Breast epithelium (tissue), 4 donors: ENCODE results near the gene UBE4A. TPM values are rescaled to one million over a fixed set of nuclear protein-coding genes. Genes with fewer than 3 reads are reported as not detected.

ENCODE experiments used
- DNase-seq, 2 donors: peaks; one replicate each; pipeline ENCODE4 v3.0.0-alpha.2; 2019; ENCODE audit warnings: low spot score in 2 of 2
- H3K27ac ChIP-seq, 2 donors: fragments of 200-600 bp; sonication (generic) in 1 of 2; one replicate each; pipeline ENCODE4 v1.5.1; 2016 to 2019; ENCODE audit warnings: mild to moderate bottlenecking in 1 of 2
- H3K27me3 ChIP-seq, 2 donors: fragments of 200-600 bp; sonication (generic) in 1 of 2; one replicate each; pipeline versions ENCODE4 v1.5.1 to v1.6.0; 2017 to 2019; ENCODE audit warnings: control low read depth in 1 of 2, mild to moderate bottlenecking in 1 of 2
- H3K36me3 ChIP-seq: fragments of 200-600 bp; one replicate; pipeline ENCODE4 v1.5.1; 2019
- H3K4me1 ChIP-seq, 2 donors: fragments of 200-600 bp; sonication (generic); one replicate each; pipeline ENCODE4 v1.5.1; 2016 to 2019; ENCODE audit warnings: control low read depth in 1 of 2
- H3K4me3 ChIP-seq, 3 donors: fragments of 200-600 bp; sonication (generic); 1 replicate in 2 of 3; 2 replicates in 1 of 3; pipeline ENCODE4 v1.5.1; 2016 to 2019; ENCODE audit warnings: mild to moderate bottlenecking in 3 of 3, moderate library complexity in 2 of 3
- H3K9me3 ChIP-seq, 2 donors: fragments of 200-600 bp; sonication (generic) in 1 of 2; one replicate each; pipeline ENCODE4 v1.5.1; 2016 to 2019; ENCODE audit warnings: control low read depth in 1 of 2
- CTCF ChIP-seq, 3 donors: fragments of 450-650 bp; IDR thresholded peaks; one replicate each; pipeline ENCODE4 v1.5.1; 2016 to 2017; ENCODE audit warnings: antibody characterized with exemption in 3 of 3, mild to moderate bottlenecking in 3 of 3, moderate library complexity in 3 of 3
- POLR2A ChIP-seq: fragments of 450-650 bp; IDR thresholded peaks from one replicate; pipeline ENCODE4 v1.6.1; 2016; ENCODE audit warnings: antibody characterized with exemption, mild to moderate bottlenecking, moderate library complexity
- POLR2AphosphoS5 ChIP-seq, 3 donors: sonication (generic); formaldehyde crosslinking; IDR thresholded peaks; one replicate each; pipeline ENCODE4 v1.6.1; 2017; ENCODE audit warnings: antibody characterized with exemption in 3 of 3
- intact Hi-C: fragments of 100-400 bp; cut with DNase I; formaldehyde crosslinking; loops from one replicate; pipeline ENCODE4 v1.15.1; 2023; ENCODE audit warnings: low total_unique reads
- total RNA-seq, 3 donors: library from RNA; depleted of rRNA; stranded (reverse); fragments of >200 nt; gene quantifications; one replicate each; pipeline ENCODE4 v1.1.0, GENCODE V29; 2016

UBE4A gene
- total RNA-seq, 3 donors from 2014 or later: 39.0 to 51.5 (median 51.5) TPM

GRCh38 chr11:118417801-118418200, 58.4 kb downstream of the UBE4A start:
- Histone ChIP-seq H3K4me3 (no peak overlapping the region), H3K27ac (no peak overlapping the region), H3K27me3 (no peaks in the 10 kb centered on the region), H3K4me1 (no peaks in the 10 kb centered on the region), H3K36me3 (no peaks in the 10 kb centered on the region), H3K9me3 (no peaks in the 10 kb centered on the region)
- DNase-seq: no peak
- TF ChIP-seq CTCF (IDR thresholded peaks at IDR 0.05): no peak
- no peak for TF ChIP-seq POLR2AphosphoS5 (IDR thresholded peaks at IDR 0.05)
- no peak for TF ChIP-seq POLR2A
- intact Hi-C loops: no loop called here

- no peak for TF ChIP-seq CTCF (IDR thresholded peaks at IDR 0.05)
- no peak for TF ChIP-seq POLR2A
- TF ChIP-seq POLR2AphosphoS5 (IDR thresholded peaks at IDR 0.05): no peak
- H3K36me3 ChIP-seq: no peaks in the 10 kb centered on the region
- no peaks in the 10 kb centered on the region for H3K4me1 ChIP-seq
- intact Hi-C loops: no loop called here
- H3K27ac ChIP-seq: no peak overlapping the region
- no peak overlapping the region for H3K4me3 ChIP-seq
- DNase-seq: no peak
- H3K27me3 ChIP-seq: no peaks in the 10 kb centered on the region
- H3K9me3 ChIP-seq: no peaks in the 10 kb centered on the region
Observed at GRCh38 chr11:118418766-118419165, 59.4 kb downstream of the UBE4A start.

- intact Hi-C loops: no loop called here
- Histone ChIP-seq H3K27ac (no peak overlapping the region), H3K4me1 (no peaks in the 10 kb centered on the region), H3K9me3 (no peaks in the 10 kb centered on the region), H3K4me3 (no peak overlapping the region), H3K36me3 (no peaks in the 10 kb centered on the region), H3K27me3 (no peaks in the 10 kb centered on the region)
- no peak for TF ChIP-seq CTCF (IDR thresholded peaks at IDR 0.05)
- no peak for TF ChIP-seq POLR2AphosphoS5 (IDR thresholded peaks at IDR 0.05)
- no peak for TF ChIP-seq POLR2A
- DNase-seq: no peak
Observed at GRCh38 chr11:118427707-118428106, 68.3 kb downstream of the UBE4A start.

- no peaks in the 10 kb centered on the region for H3K27me3 ChIP-seq
- H3K36me3 ChIP-seq: no peaks in the 10 kb centered on the region
- H3K9me3 ChIP-seq: no peaks in the 10 kb centered on the region
- no peak for DNase-seq
- intact Hi-C loops: no loop called here
- H3K4me1 ChIP-seq: no peaks in the 10 kb centered on the region
- H3K4me3 ChIP-seq: no peak overlapping the region
- H3K27ac ChIP-seq: no peak overlapping the region
- no peak for TF ChIP-seq POLR2AphosphoS5 (IDR thresholded peaks at IDR 0.05)
- no peak for TF ChIP-seq POLR2A
- TF ChIP-seq CTCF (IDR thresholded peaks at IDR 0.05): no peak
Observed at GRCh38 chr11:118430956-118431355, 71.6 kb downstream of the UBE4A start.

- peak overlapping the region; percentile 85 to 98 (median 90) for H3K4me3 ChIP-seq
Observed at GRCh38 chr11:118434123-118434552, 74.7 kb downstream of the UBE4A start.

More at GRCh38 chr11:118434123-118434552, 74.7 kb downstream of the UBE4A start:
- DNase-seq: no peak
- H3K4me1 ChIP-seq: peaks cover 0 to 2% of the 10 kb centered on the region in 2 donors
- peaks cover 0 to 2% of the 10 kb centered on the region in 2 donors for H3K27me3 ChIP-seq
- TF ChIP-seq CTCF (IDR thresholded peaks at IDR 0.05) (no peak), POLR2A (no peak), POLR2AphosphoS5 (IDR thresholded peaks at IDR 0.05) (no peak)
- no peaks in the 10 kb centered on the region for H3K9me3 ChIP-seq
- intact Hi-C loops: no loop called here
- no peak overlapping the region for H3K27ac ChIP-seq
- no peaks in the 10 kb centered on the region for H3K36me3 ChIP-seq
